GM23338 (cell line): Measurements from ENCODE around the gene NPHP4.

Experiments used
- EZH2phosphoT487 ChIP-seq: fragments of 200-600 bp; sonication (generic); IDR thresholded peaks from one replicate; pipeline ENCODE4 v1.8.1; 2018; ENCODE audit warnings: antibody characterized with exemption; ENCODE audit not compliant: unreplicated experiment
- JUNB ChIP-seq: IDR thresholded peaks from one replicate; pipeline ENCODE4 v1.6.1; 2016; ENCODE audit warnings: antibody characterized with exemption; ENCODE audit not compliant: unreplicated experiment
- NANOG ChIP-seq: IDR thresholded peaks from 2 replicates; pipeline ENCODE4 v1.6.1; 2016; ENCODE audit warnings: antibody characterized with exemption, borderline replicate concordance
- POLR2AphosphoS5 ChIP-seq: IDR thresholded peaks from 2 replicates; pipeline ENCODE4 v1.6.1; 2016; ENCODE audit warnings: antibody characterized with exemption, low read depth
- TF ChIP-seq, protein P1 (sequence below), 2 experiments: fragments of 200-600 bp in 1 of 2; sonication (generic) in 1 of 2; conservative IDR thresholded peaks; 2 replicates each; pipeline versions ENCODE4 v1.5.1 to v1.6.1; 2016 to 2017; ENCODE audit warnings: antibody characterized with exemption in 2 of 2, low read depth in 2 of 2, mild to moderate bottlenecking in 2 of 2, moderate library complexity in 1 of 2
- TF ChIP-seq, protein P2 (sequence below): IDR thresholded peaks from one replicate; pipeline ENCODE4 v1.6.1; 2018; ENCODE audit warnings: antibody characterized with exemption; ENCODE audit not compliant: unreplicated experiment

DNA sequence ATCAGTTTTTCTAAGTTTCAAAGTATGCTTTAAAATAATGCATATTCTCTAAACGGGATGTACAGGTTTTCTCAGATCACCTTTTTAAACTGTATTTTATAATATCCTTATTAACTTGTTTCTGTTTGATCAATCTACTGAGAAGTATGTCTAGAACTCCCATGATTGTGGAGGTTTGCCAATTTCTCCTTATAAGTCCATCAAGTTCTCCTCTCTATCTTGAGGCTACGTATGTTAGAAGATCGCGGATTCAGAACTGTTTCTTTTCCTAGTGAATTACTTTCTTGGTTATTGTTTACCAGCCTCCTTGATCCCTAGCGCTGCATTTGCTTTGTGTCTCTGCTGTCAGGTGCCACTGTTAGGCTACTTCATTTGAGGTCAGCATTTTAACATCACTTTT lies 89.2 kb downstream of the NPHP4 start:
- TF ChIP-seq, protein P1, sequence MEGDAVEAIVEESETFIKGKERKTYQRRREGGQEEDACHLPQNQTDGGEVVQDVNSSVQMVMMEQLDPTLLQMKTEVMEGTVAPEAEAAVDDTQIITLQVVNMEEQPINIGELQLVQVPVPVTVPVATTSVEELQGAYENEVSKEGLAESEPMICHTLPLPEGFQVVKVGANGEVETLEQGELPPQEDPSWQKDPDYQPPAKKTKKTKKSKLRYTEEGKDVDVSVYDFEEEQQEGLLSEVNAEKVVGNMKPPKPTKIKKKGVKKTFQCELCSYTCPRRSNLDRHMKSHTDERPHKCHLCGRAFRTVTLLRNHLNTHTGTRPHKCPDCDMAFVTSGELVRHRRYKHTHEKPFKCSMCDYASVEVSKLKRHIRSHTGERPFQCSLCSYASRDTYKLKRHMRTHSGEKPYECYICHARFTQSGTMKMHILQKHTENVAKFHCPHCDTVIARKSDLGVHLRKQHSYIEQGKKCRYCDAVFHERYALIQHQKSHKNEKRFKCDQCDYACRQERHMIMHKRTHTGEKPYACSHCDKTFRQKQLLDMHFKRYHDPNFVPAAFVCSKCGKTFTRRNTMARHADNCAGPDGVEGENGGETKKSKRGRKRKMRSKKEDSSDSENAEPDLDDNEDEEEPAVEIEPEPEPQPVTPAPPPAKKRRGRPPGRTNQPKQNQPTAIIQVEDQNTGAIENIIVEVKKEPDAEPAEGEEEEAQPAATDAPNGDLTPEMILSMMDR (conservative IDR thresholded peaks at IDR 0.05; ENCODE audit: low read depth in 2 of 2), result no peak
- TF ChIP-seq, protein P2, sequence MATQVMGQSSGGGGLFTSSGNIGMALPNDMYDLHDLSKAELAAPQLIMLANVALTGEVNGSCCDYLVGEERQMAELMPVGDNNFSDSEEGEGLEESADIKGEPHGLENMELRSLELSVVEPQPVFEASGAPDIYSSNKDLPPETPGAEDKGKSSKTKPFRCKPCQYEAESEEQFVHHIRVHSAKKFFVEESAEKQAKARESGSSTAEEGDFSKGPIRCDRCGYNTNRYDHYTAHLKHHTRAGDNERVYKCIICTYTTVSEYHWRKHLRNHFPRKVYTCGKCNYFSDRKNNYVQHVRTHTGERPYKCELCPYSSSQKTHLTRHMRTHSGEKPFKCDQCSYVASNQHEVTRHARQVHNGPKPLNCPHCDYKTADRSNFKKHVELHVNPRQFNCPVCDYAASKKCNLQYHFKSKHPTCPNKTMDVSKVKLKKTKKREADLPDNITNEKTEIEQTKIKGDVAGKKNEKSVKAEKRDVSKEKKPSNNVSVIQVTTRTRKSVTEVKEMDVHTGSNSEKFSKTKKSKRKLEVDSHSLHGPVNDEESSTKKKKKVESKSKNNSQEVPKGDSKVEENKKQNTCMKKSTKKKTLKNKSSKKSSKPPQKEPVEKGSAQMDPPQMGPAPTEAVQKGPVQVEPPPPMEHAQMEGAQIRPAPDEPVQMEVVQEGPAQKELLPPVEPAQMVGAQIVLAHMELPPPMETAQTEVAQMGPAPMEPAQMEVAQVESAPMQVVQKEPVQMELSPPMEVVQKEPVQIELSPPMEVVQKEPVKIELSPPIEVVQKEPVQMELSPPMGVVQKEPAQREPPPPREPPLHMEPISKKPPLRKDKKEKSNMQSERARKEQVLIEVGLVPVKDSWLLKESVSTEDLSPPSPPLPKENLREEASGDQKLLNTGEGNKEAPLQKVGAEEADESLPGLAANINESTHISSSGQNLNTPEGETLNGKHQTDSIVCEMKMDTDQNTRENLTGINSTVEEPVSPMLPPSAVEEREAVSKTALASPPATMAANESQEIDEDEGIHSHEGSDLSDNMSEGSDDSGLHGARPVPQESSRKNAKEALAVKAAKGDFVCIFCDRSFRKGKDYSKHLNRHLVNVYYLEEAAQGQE, result no peak
- TF ChIP-seq EZH2phosphoT487 (no peak), POLR2AphosphoS5 (no peak), JUNB (no peak), NANOG (no peak)
